Right cardiac atrium (tissue), 5 donors: ENCODE measurements around the gene HDAC7. TPM values are rescaled to one million over a fixed set of nuclear protein-coding genes. Genes with fewer than 3 reads are reported as not detected.

Source experiments
- ATAC-seq, 2 donors: fragments of 200-7000 bp; cut with Tn5 transposase; one replicate each; pipeline versions ENCODE4 v1.8.0 to v1.9.1; 2020; ENCODE audit warnings: moderate library complexity in 2 of 2, mild to moderate bottlenecking in 1 of 2
- DNase-seq, 3 donors: peaks; one replicate each; pipeline ENCODE4 v3.0.0-alpha.2; 2020
- H3K27ac ChIP-seq: one replicate; pipeline ENCODE4 v1.5.1; 2013; ENCODE audit warnings: mild to moderate bottlenecking, low read length, control low read depth, moderate library complexity
- H3K27me3 ChIP-seq: one replicate; pipeline ENCODE4 v1.6.1; 2013; ENCODE audit not compliant: control insufficient read depth, insufficient read depth
- H3K4me1 ChIP-seq: one replicate; pipeline ENCODE4 v1.6.1; 2013; ENCODE audit warnings: low read length; ENCODE audit not compliant: control insufficient read depth, insufficient read depth
- H3K4me3 ChIP-seq: one replicate; pipeline ENCODE4 v1.5.1; 2013; ENCODE audit warnings: low read length, control low read depth
- H3K9me3 ChIP-seq: one replicate; pipeline ENCODE4 v1.6.1; 2013; ENCODE audit warnings: low read length; ENCODE audit not compliant: control insufficient read depth
- WGBS: extraction: QIAGEN DNeasy Blood & Tissue Kit; methylation state at CpG from one replicate; pipeline ENCODE4 v1.1.7; 2013; 5-methylcytosine and 5-hydroxymethylcytosine counted together
- intact Hi-C, 4 donors: fragments of 100-400 bp; cut with DNase I; formaldehyde crosslinking; loops; one replicate each; pipeline versions ENCODE4 v1.11.0 to v1.14.0; 2022 to 2023
- polyA plus RNA-seq: library from polyadenylated mRNA; stranded (reverse); fragments of 200-250 nt; gene quantifications from one replicate; pipeline ENCODE4 v1.2.3, GENCODE V29; 2013
- total RNA-seq, 4 donors: library from RNA; stranded (reverse); fragmentation: NEBNext Ultra II Directional; extraction: Animal tissue kit (Norgen Biotek cat#: 25700); gene quantifications; one replicate each; pipeline ENCODE4 v1.2.1, GENCODE V29; 2021
- donor health status: healthy with polysubstance abuse.
- donor health status: DM: no; HTN: yes; CAD: no.
- donor health status: DM: no; HTN: no; CAD: no.
- donor health status: DM: no; HTN: yes; CAD: no; lungs with severe emphysema.
- donor health status: DM: yes; HTN: yes; CAD: no.

Gene HDAC7
- total and polyA plus RNA-seq, 5 donors, result 38.0 to 60.1 (median 49.7) TPM

DNA sequence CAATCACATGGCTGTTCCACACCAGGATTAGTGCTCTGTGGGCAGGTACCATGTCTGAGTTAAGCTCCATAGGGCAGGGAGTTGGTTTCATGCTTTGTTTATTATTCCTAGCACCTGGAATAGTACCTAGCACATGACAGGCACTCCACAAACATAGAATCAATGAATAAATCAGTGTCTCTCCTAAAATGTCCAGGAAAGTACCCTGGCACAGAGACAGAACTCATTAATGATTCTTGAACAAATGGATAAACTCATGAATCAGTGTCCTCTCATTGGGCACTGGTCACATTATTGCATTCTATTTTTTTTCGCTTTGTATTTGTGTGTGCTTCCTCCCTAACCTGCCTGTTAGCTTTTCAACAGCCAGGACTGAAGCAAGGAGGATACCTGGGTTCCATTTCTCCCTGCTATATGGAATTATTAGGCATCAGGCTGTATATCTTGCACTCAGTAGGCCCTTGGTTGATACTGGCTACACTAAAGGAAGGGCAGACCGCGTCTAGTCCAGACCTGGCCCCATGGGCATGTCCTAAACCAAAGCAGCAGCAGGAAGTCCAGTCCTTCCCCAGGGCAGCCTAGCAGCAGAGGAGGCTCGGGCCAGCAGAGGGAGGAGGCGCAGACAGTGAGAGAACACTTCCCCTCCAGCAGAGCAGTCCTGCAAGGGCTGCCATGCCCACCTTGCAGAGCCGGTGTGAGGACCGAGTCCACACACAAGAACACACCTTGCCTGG is 18.4 kb downstream of the HDAC7 start:
- H3K27ac ChIP-seq, result no peak overlapping the region
- ATAC-seq, result peak; percentile 45 to 63
- no peaks in the 10 kb centered on the region for H3K9me3 ChIP-seq
- H3K4me1 ChIP-seq, result peaks cover 61% of the 10 kb centered on the region
- intact Hi-C loops, result loop anchor here in 3 of 4 donors (5.0 kb wide), 1 partner anchor 36 kb away; no protein-coding TSS in a partner anchor
- H3K27me3 ChIP-seq, result no peaks in the 10 kb centered on the region
- peak in 2 of 3 donors; percentile 78 to 80 for DNase-seq
- WGBS, result 40% methylated on average over 7 of the region's 7 CpGs
- no peak overlapping the region for H3K4me3 ChIP-seq

DNA sequence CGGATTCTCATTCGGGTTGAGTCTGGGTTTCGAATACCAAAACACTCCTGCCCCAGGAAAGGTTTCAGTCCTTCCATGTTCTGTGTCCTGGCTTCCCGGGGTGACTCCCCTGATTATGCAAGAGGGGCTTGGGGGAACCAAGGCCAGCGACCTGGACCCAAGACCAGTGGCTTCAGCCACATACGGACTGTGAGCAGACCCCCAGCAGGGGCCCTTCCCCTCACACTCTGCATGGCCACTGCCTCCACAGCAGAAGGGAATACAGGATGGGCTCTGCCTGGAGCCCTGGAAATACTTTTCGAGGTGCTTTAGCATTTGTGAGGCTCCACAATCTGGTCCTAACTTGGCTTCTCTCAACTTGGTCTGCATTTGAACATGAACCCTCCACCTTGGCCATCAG is 19.1 kb downstream of the HDAC7 start:
- H3K4me3 ChIP-seq, result no peak overlapping the region
- no peaks in the 10 kb centered on the region for H3K27me3 ChIP-seq
- no peaks in the 10 kb centered on the region for H3K9me3 ChIP-seq
- WGBS, result 79% methylated on average over 7 of the region's 7 CpGs
- DNase-seq (peak in 2 of 3 donors; percentile 42 to 44), ATAC-seq (no peak)
- intact Hi-C loops, result loop anchor here in 3 of 4 donors (5.0 kb wide), 1 partner anchor 37 kb away; no protein-coding TSS in a partner anchor
- H3K4me1 ChIP-seq, result peaks cover 56% of the 10 kb centered on the region
- no peak overlapping the region for H3K27ac ChIP-seq

DNA sequence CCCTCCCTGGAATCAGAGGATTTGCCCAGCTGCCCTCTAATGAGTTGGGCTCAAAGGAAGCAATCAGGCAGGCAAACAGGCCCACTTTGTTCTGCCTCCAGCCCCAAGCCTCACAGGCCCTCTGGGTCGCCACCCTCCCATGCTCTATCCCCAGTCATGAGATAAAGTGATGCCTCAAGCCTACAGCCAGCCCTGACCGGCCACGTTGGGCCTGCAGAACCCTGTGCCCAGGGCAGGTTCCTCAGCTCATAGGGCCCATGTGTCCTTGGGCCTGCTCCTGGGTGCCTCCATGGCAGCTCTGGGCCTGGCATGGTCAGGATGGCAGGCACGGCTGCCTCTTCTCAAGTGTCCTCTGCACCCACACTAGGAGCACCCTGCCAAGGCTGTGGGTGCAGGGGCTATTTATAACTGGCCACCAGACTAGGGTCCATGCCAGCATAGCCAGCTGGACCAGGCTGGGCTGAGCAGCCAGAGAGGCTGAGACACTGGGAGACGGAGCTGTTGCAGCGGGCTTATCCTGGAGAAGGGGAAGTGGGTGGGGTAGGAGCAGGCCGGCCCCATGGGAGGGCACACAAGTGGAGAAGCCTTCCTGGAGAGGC is 20.2 kb downstream of the HDAC7 start:
- DNase-seq, result peak; percentile 74 to 85 (median 83)
- 21% methylated on average over 7 of the region's 7 CpGs for WGBS
- intact Hi-C loops, result loop anchor here in 1 of 4 donors (5.0 kb wide), 1 partner anchor 38 kb away; no protein-coding TSS in a partner anchor
- Histone ChIP-seq H3K4me1 (peaks cover 48% of the 10 kb centered on the region), H3K9me3 (no peaks in the 10 kb centered on the region), H3K27me3 (no peaks in the 10 kb centered on the region), H3K4me3 (no peak overlapping the region), H3K27ac (peak overlapping the region; percentile 28)
- peak; percentile 60 to 70 for ATAC-seq

DNA sequence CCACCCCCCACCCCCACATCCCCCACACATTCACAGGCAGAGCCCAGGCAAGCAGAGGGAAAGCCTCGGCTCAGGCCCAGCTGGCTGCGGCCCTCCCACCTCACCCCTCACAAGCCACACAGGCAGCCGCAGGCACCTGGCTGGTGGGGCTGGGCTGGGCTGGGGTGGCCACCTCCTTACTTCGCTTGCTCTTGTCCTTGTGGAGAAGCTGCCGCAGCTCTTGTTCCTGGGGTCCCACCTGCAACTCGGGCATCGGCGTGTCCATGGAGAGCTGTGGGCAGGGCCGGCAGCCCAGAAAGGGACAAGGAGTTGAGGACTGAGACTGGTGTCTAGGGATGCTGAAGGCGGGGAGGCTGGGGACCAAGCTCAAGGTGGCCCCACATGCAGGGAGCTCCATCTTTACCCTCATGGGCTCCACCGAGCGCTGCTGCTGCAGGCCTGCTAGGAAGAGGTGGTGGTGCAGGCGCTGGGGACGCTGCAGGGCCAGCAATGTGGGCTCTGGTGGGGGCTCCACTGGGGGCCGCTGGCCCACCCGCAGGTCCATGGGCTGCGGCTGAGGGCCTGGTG is 21.2 kb downstream of the HDAC7 start:
- H3K27me3 ChIP-seq, result no peaks in the 10 kb centered on the region
- H3K4me1 ChIP-seq, result peaks cover 40% of the 10 kb centered on the region
- H3K27ac ChIP-seq, result no peak overlapping the region
- WGBS, result 88% methylated on average over 17 of the region's 17 CpGs
- no peak for ATAC-seq
- H3K4me3 ChIP-seq, result no peak overlapping the region
- intact Hi-C loops, result loop anchor here in 1 of 4 donors (5.0 kb wide), 1 partner anchor 39 kb away; no protein-coding TSS in a partner anchor
- DNase-seq, result peak in 2 of 3 donors; percentile 52 to 53
- no peaks in the 10 kb centered on the region for H3K9me3 ChIP-seq

DNA sequence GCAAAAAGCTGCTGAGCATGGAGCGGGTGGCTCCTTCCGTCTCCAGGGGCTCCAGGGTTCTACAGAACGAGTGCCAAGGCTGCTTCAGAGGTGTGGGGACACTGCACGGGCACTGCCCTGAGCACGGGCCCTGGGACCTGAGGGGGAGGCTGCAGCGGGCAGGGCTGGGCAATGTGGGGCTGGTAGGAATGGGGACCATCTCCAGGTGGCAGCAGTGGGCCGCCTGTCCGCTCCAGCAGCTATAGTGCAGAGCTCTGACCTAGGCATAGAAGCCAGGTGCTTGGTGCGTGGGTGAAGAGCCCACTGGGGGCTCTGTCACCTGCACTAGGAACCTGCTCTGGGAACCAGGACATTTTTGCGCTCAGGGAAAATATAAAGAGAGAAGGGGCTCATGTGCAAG is 22.3 kb downstream of the HDAC7 start:
- WGBS, result 78% methylated on average over 10 of the region's 10 CpGs
- H3K27ac ChIP-seq, result no peak overlapping the region
- ATAC-seq (no peak), DNase-seq (peak in 2 of 3 donors; percentile 50)
- no peaks in the 10 kb centered on the region for H3K9me3 ChIP-seq
- intact Hi-C loops, result loop anchor here in 1 of 4 donors (5.0 kb wide), 1 partner anchor 40 kb away; no protein-coding TSS in a partner anchor
- peaks cover 31% of the 10 kb centered on the region for H3K4me1 ChIP-seq
- no peaks in the 10 kb centered on the region for H3K27me3 ChIP-seq
- H3K4me3 ChIP-seq, result no peak overlapping the region

DNA sequence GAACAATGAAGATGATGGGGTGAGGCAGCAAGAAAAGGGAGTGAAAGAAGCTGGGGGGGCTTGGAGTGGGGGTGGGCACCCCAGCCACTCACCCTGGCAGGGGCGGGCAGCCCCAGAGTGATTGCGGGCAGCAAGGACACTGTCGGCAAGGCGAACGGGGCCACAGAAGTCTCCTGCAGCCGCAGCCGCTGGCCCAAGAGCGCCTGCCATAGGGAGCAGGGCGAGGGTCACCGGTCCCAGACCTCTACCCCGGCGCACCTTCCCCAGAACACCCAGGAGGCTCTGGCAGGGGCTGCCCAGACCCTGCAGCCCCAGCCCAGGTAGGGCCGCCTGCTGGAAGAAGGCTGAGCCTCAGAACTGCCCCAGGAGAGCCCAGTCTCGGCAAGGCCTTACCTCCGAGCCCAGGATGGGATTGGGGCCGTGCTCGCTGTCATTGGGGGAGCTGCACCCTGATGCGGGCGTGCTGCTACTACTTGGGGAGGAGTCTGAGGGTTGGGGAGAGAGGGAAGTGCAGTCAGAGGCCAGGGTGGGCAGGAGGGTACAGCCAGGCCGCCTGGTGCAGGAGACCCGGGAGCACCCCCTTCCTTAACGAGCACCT is 23.8 kb downstream of the HDAC7 start:
- Histone ChIP-seq H3K9me3 (no peaks in the 10 kb centered on the region), H3K27ac (no peak overlapping the region), H3K4me3 (no peak overlapping the region), H3K27me3 (no peaks in the 10 kb centered on the region), H3K4me1 (peaks cover 19% of the 10 kb centered on the region)
- no peak for ATAC-seq
- DNase-seq, result peak in 2 of 3 donors; percentile 44 to 47
- intact Hi-C loops, result loop anchor here in 1 of 4 donors (5.0 kb wide), 1 partner anchor 41 kb away; no protein-coding TSS in a partner anchor
- 90% methylated on average over 22 of the region's 22 CpGs for WGBS

DNA sequence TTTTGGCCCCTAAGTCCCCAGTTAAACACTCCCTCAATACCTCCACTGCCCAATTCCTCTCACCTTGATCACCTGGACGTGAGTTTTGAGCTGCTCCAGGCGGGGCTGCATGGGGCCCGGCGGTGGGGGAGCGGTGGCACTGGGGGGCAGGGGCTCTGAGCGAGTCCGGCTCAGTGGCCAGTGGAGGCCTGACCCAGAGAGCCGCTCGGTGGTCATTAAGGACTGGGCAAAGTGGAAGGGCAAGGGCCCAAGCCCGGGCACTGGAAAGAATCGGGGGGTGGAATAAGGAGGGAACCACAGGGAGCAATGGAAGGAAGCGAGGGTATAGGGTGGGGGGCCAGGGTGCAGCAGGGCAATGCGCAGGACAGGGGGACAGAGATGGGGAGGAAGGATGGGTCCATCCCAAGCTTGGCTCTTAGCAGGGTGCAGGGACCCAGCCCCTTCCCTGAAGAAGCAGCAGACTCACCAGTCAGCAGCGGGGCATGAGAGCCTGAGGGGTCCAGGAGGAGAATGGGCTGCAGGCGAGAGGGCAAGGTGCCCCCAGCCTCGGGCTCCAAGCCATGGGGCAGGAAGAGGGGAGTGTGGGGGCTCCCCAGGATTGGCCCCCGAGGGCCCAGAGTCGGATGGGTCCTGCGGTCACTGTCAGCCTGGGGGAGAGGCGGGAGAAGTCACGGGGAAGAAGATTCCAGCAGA is 24.4 kb downstream of the HDAC7 start:
- no peaks in the 10 kb centered on the region for H3K27me3 ChIP-seq
- peak in 2 of 3 donors; percentile 34 to 64 for DNase-seq
- H3K27ac ChIP-seq, result no peak overlapping the region
- H3K9me3 ChIP-seq, result no peaks in the 10 kb centered on the region
- no peak for ATAC-seq
- intact Hi-C loops, result loop anchor here in 1 of 4 donors (5.0 kb wide), 1 partner anchor 42 kb away; no protein-coding TSS in a partner anchor
- H3K4me3 ChIP-seq, result no peak overlapping the region
- peaks cover 13% of the 10 kb centered on the region for H3K4me1 ChIP-seq
- WGBS, result 93% methylated on average over 21 of the region's 21 CpGs

DNA sequence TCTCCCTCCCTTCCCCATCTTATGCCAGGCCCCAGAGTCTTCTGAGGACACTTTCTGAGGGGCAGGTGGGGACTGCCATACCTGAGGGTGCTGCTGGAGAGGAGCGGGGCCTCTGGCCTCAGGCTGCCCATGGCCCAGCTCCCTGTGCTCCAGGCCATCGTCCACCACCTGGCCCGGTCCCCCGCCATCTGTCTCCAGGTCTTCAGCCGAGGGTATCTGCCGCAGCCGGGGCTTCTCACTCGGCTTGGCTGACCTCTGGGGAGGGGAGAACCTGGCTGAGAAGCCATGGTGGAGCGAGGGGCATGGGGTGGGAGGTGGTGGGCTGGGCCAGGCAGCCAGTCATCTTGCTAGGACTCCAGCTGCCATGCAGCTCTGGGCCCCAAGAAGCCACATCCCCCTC is 25.0 kb downstream of the HDAC7 start:
- 91% methylated on average over 9 of the region's 9 CpGs for WGBS
- no peak overlapping the region for H3K27ac ChIP-seq

DNA sequence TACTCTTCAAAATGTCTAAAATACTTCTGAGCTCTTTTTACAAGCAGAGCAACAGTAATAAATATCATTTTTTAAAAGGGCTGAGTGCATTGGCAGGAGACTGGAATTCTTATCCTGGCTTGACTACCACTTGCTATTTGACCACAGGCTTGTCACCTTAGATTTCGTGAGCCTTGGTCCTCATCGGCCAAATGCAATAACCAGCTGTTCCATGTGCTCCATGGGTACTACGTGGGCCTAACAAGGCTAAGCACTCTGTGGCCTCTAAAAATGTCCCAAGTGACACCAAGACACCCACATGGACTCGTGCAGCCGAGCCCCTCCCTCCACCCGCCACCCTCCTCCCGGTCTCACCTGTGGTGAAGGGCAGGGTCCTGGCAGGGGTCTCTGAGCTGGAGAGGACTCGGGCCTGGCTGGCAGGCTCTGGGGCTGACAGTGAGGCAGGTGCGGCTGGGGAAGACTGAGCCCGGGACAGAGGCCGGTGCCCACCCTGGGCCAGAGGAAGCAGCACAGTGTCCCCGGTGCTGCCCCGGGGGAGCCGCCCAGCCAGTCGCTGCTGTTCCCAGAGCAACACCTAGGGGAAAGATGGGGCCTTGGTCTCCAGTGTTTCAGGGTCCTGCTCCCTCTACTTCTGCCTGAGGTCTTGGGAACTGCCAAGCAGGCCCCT is 26.6 kb downstream of the HDAC7 start:
- intact Hi-C loops, result no loop called here
- Histone ChIP-seq H3K27me3 (no peaks in the 10 kb centered on the region), H3K27ac (no peak overlapping the region), H3K9me3 (no peaks in the 10 kb centered on the region), H3K4me1 (no peaks in the 10 kb centered on the region), H3K4me3 (no peak overlapping the region)
- ATAC-seq (no peak), DNase-seq (peak in 2 of 3 donors; percentile 49)
- 80% methylated on average over 15 of the region's 15 CpGs for WGBS

More for the DNA sequence above, 25.0 kb downstream of the HDAC7 start:
- ATAC-seq (no peak), DNase-seq (peak in 2 of 3 donors; percentile 38 to 44)
- peaks cover 7% of the 10 kb centered on the region for H3K4me1 ChIP-seq
- H3K27me3 ChIP-seq, result no peaks in the 10 kb centered on the region
- no peak overlapping the region for H3K4me3 ChIP-seq
- H3K9me3 ChIP-seq, result no peaks in the 10 kb centered on the region
- intact Hi-C loops, result loop anchor here in 1 of 4 donors (5.0 kb wide), 1 partner anchor 43 kb away; no protein-coding TSS in a partner anchor

DNA sequence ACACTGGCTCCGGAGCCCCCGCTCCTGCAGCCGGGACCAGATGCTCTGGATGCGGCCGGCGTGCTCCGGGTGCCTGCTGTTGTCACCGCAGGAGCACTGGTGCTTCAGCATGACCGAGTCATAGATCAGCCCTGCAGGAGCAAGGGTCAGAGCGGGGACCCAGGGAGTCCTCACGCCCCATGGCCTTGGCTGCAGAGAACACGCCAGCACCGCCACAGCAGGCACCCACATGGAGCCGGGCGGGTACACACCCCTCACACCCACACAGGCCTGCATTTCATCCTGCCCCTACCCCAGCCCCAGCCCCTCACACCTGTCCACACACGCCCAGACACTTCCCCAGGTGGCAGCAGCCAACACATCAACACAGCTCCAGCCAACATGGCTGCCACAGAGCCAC is 27.8 kb downstream of the HDAC7 start:
- Histone ChIP-seq H3K4me3 (no peak overlapping the region), H3K27ac (no peak overlapping the region), H3K4me1 (no peaks in the 10 kb centered on the region), H3K9me3 (no peaks in the 10 kb centered on the region), H3K27me3 (no peaks in the 10 kb centered on the region)
- DNase-seq (peak in 2 of 3 donors; percentile 48 to 59), ATAC-seq (no peak)
- WGBS, result 91% methylated on average over 16 of the region's 16 CpGs
- intact Hi-C loops, result no loop called here
